ENCODE results near the gene TPCN1.

- no peak for TF ChIP-seq CTCF (conservative IDR thresholded peaks at IDR 0.05 in 1 of 2, IDR thresholded peaks at IDR 0.05 in 1 of 2; ENCODE audit: low read depth in 1 of 2, low read length in 2 of 2)
- no peak for TF ChIP-seq EZH2 (IDR thresholded peaks at IDR 0.05; ENCODE audit: low read length, missing control alignments)
Observed at GRCh38 chr12:113216027-113216426, 5.2 kb upstream of the TPCN1 start.
